Body of pancreas (tissue), 4 donors: Measurements from ENCODE around the gene SGTA.

Experiments
- POLR2A ChIP-seq, 3 donors: fragments of 450-650 bp; IDR thresholded peaks; one replicate each; pipeline ENCODE4 v1.6.1; 2016; ENCODE audit warnings: antibody characterized with exemption in 3 of 3, mild to moderate bottlenecking in 2 of 3
- TF ChIP-seq, protein P1 (sequence below), 7 experiments: fragments of 450-650 bp in 4 of 7; fragments of 200-600 bp in 3 of 7; sonication (generic) in 3 of 7; IDR thresholded peaks; one replicate each; pipeline ENCODE4 v1.5.1; 2016 to 2019; ENCODE audit warnings: antibody characterized with exemption in 7 of 7

GRCh38 chr19:2811735-2812413 lies 28.8 kb upstream of the SGTA start:
- no peak for TF ChIP-seq POLR2A (IDR thresholded peaks at IDR 0.05)
- TF ChIP-seq, protein P1, sequence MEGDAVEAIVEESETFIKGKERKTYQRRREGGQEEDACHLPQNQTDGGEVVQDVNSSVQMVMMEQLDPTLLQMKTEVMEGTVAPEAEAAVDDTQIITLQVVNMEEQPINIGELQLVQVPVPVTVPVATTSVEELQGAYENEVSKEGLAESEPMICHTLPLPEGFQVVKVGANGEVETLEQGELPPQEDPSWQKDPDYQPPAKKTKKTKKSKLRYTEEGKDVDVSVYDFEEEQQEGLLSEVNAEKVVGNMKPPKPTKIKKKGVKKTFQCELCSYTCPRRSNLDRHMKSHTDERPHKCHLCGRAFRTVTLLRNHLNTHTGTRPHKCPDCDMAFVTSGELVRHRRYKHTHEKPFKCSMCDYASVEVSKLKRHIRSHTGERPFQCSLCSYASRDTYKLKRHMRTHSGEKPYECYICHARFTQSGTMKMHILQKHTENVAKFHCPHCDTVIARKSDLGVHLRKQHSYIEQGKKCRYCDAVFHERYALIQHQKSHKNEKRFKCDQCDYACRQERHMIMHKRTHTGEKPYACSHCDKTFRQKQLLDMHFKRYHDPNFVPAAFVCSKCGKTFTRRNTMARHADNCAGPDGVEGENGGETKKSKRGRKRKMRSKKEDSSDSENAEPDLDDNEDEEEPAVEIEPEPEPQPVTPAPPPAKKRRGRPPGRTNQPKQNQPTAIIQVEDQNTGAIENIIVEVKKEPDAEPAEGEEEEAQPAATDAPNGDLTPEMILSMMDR (IDR thresholded peaks at IDR 0.05) = no peak
